SK-N-MC (cell line): ENCODE data around the gene AGTR1.

Experiments used
- EZH2 ChIP-seq: fragments of 200-600 bp; sonication (generic); IDR thresholded peaks from one replicate; pipeline ENCODE4 v1.6.1; 2017; ENCODE audit warnings: antibody characterized with exemption
- FOXP2 ChIP-seq: optimal IDR thresholded peaks from 2 replicates; pipeline ENCODE3; 2011; ENCODE audit warnings: mild to moderate bottlenecking, moderate library complexity; ENCODE audit not compliant: insufficient read depth; ENCODE audit errors: extremely low read length, control extremely low read depth

GRCh38 chr3:148772361-148772760 is 74.7 kb downstream of the AGTR1 start:
- TF ChIP-seq EZH2 (no peak), FOXP2 (no peak)
